ENCODE data around the gene RSPRY1.

The RSPRY1 gene

GRCh38 chr16:57165938-57166337 is 20.2 kb upstream of the RSPRY1 start:
- DNase-seq (ENCODE audit: insufficient read length, low spot score): no peak
- no peak for FAIRE-seq

DNA sequence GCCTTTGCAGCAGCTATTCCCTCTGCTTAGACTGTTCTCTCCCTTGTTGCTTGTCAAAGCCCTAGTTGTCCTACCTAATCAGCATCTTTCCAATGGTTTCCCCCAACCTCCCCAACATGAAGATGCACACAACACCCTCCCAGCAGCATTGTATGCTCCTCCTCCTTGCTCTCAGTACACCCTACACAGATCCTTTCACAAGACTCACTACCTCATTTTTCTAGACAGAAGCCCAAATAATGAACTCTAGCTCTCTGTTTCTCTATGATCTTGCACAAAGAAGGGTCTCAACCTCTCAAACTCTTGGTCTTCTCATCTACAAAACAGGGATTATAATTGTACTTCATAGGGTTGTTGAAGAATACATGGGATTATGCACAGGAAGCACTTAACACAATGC is 19.7 kb upstream of the RSPRY1 start:
- FAIRE-seq (no peak), DNase-seq (ENCODE audit: insufficient read length, low spot score) (no peak)
- TF ChIP-seq POU2F2 (IDR thresholded peaks at IDR 0.05; ENCODE audit: low read depth, low read length) (no peak), POLR2AphosphoS5 (IDR thresholded peaks at IDR 0.05; ENCODE audit: low read depth, low read length) (no peak), SPI1 (IDR thresholded peaks at IDR 0.05; ENCODE audit: low read depth, low read length) (no peak), TAF1 (IDR thresholded peaks at IDR 0.05; ENCODE audit: low read depth, low read length) (no peak), POLR2A (IDR thresholded peaks at IDR 0.05; ENCODE audit: low read depth, low read length) (no peak), PAX5 (IDR thresholded peaks at IDR 0.05; ENCODE audit: insufficient read depth, low read length, severe bottlenecking) (no peak)

More at GRCh38 chr16:57165938-57166337, 20.2 kb upstream of the RSPRY1 start:
- TF ChIP-seq POLR2AphosphoS5 (IDR thresholded peaks at IDR 0.05; ENCODE audit: low read depth, low read length) (no peak), POU2F2 (IDR thresholded peaks at IDR 0.05; ENCODE audit: low read depth, low read length) (no peak), POLR2A (IDR thresholded peaks at IDR 0.05; ENCODE audit: low read depth, low read length) (no peak), TAF1 (IDR thresholded peaks at IDR 0.05; ENCODE audit: low read depth, low read length) (no peak), SPI1 (IDR thresholded peaks at IDR 0.05; ENCODE audit: low read depth, low read length) (no peak), PAX5 (IDR thresholded peaks at IDR 0.05; ENCODE audit: insufficient read depth, low read length, severe bottlenecking) (no peak)

GRCh38 chr16:57166951-57167350 is 19.2 kb upstream of the RSPRY1 start:
- peak; percentile 74 for FAIRE-seq
- no peak for DNase-seq (ENCODE audit: insufficient read length, low spot score)
- TF ChIP-seq TAF1 (IDR thresholded peaks at IDR 0.05; ENCODE audit: low read depth, low read length): no peak
- peak; percentile 60 for TF ChIP-seq SPI1 (IDR thresholded peaks at IDR 0.05; ENCODE audit: low read depth, low read length)

DNA sequence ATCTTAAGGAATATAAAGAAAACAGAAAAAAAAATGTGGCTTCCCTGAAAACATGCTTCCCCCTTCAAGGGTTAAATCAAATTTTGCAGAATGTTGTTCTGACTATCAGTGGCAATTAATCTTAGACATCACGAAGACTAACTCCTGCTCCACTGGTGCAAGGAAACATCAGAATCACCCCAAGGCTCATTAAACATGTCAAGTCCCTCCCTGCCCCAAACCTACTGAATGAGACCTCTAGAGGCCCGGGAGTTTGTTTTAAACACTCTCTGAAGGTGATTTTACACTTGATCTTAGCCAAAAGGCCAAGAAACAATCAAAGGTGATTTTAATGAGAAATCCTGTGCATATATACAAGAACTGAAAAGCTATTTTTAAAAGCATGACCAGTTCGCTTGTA is 18.6 kb upstream of the RSPRY1 start:
- DNase-seq (ENCODE audit: insufficient read length, low spot score): no peak
- FAIRE-seq: no peak
- no peak for TF ChIP-seq POU2F2 (IDR thresholded peaks at IDR 0.05; ENCODE audit: low read depth, low read length)
- no peak for TF ChIP-seq POLR2AphosphoS5 (IDR thresholded peaks at IDR 0.05; ENCODE audit: low read depth, low read length)
- TF ChIP-seq POLR2A (IDR thresholded peaks at IDR 0.05; ENCODE audit: low read depth, low read length): no peak
- TF ChIP-seq PAX5 (IDR thresholded peaks at IDR 0.05; ENCODE audit: insufficient read depth, low read length, severe bottlenecking): no peak
- no peak for TF ChIP-seq SPI1 (IDR thresholded peaks at IDR 0.05; ENCODE audit: low read depth, low read length)
- TF ChIP-seq TAF1 (IDR thresholded peaks at IDR 0.05; ENCODE audit: low read depth, low read length): no peak

DNA sequence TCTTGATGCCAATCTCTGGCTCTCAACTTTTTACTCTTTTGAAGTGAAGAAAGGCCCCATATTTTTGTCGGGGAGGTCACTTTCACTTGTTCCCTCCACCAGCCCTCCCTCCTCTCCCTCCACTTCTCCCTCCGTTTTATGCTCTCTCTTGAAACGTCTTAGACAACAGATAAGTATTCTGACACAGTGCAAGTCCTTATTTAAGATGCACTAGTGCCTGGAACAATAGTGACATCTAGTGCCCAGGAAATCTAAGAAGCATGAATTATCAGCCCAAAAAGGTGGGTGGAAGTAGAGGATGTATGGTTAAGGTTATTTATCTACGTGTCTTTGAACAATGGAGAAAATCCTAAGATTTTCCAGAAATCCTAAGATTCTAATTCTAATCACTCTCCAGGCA is 18.2 kb upstream of the RSPRY1 start:
- FAIRE-seq (peak; percentile 79), DNase-seq (ENCODE audit: insufficient read length, low spot score) (no peak)
- no peak for TF ChIP-seq TAF1 (IDR thresholded peaks at IDR 0.05; ENCODE audit: low read depth, low read length)
- no peak for TF ChIP-seq PAX5 (IDR thresholded peaks at IDR 0.05; ENCODE audit: insufficient read depth, low read length, severe bottlenecking)
- no peak for TF ChIP-seq POLR2AphosphoS5 (IDR thresholded peaks at IDR 0.05; ENCODE audit: low read depth, low read length)
- TF ChIP-seq POLR2A (IDR thresholded peaks at IDR 0.05; ENCODE audit: low read depth, low read length): no peak
- no peak for TF ChIP-seq SPI1 (IDR thresholded peaks at IDR 0.05; ENCODE audit: low read depth, low read length)
- no peak for TF ChIP-seq POU2F2 (IDR thresholded peaks at IDR 0.05; ENCODE audit: low read depth, low read length)

GRCh38 chr16:57169327-57169726 is 16.8 kb upstream of the RSPRY1 start:
- TF ChIP-seq POLR2A (IDR thresholded peaks at IDR 0.05; ENCODE audit: low read depth, low read length) (no peak), POU2F2 (IDR thresholded peaks at IDR 0.05; ENCODE audit: low read depth, low read length) (no peak), POLR2AphosphoS5 (IDR thresholded peaks at IDR 0.05; ENCODE audit: low read depth, low read length) (no peak), TAF1 (IDR thresholded peaks at IDR 0.05; ENCODE audit: low read depth, low read length) (no peak), PAX5 (IDR thresholded peaks at IDR 0.05; ENCODE audit: insufficient read depth, low read length, severe bottlenecking) (no peak), SPI1 (IDR thresholded peaks at IDR 0.05; ENCODE audit: low read depth, low read length) (no peak)
- FAIRE-seq (no peak), DNase-seq (ENCODE audit: insufficient read length, low spot score) (no peak)

DNA sequence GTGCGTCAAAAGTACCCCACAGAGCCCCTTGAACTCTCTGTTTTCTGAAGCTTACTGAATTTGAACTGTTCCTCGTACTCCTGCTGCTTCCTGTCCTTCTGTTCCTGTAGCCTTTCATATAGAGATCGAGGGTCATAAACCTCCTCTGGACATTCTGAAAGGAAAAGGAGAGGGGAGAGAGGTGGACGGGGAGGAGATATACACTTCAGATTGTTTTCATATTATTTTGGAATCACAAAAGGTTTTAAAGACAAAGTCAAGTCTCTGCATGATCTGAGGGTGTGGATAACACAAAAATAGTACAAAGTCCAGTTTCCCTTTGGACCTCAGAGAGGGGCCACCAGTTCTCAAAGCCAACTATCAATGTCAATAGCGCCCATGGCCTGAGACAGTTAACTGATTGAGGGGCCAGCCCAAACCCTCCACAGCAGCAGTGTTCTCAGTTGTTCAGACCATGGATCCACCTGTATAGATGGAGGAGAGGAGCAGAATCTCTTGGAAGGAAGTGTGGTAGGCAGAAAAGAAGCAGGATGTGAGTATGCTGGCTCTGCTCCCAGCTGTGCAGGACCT is 13.3 kb upstream of the RSPRY1 start:
- no peak for TF ChIP-seq POLR2A (IDR thresholded peaks at IDR 0.05; ENCODE audit: low read depth, low read length)
- no peak for TF ChIP-seq POLR2AphosphoS5 (IDR thresholded peaks at IDR 0.05; ENCODE audit: low read depth, low read length)
- no peak for TF ChIP-seq PAX5 (IDR thresholded peaks at IDR 0.05; ENCODE audit: insufficient read depth, low read length, severe bottlenecking)
- TF ChIP-seq SPI1 (IDR thresholded peaks at IDR 0.05; ENCODE audit: low read depth, low read length): no peak
- TF ChIP-seq TAF1 (IDR thresholded peaks at IDR 0.05; ENCODE audit: low read depth, low read length): no peak
- no peak for TF ChIP-seq POU2F2 (IDR thresholded peaks at IDR 0.05; ENCODE audit: low read depth, low read length)
- no peak for FAIRE-seq

GRCh38 chr16:57175896-57176295 is 10.2 kb upstream of the RSPRY1 start:
- no peak for FAIRE-seq
- DNase-seq (ENCODE audit: insufficient read length, low spot score): no peak
- TF ChIP-seq PAX5 (IDR thresholded peaks at IDR 0.05; ENCODE audit: insufficient read depth, low read length, severe bottlenecking) (no peak), SPI1 (IDR thresholded peaks at IDR 0.05; ENCODE audit: low read depth, low read length) (no peak), TAF1 (IDR thresholded peaks at IDR 0.05; ENCODE audit: low read depth, low read length) (no peak), POU2F2 (IDR thresholded peaks at IDR 0.05; ENCODE audit: low read depth, low read length) (no peak), POLR2AphosphoS5 (IDR thresholded peaks at IDR 0.05; ENCODE audit: low read depth, low read length) (no peak), POLR2A (IDR thresholded peaks at IDR 0.05; ENCODE audit: low read depth, low read length) (no peak)

More for the DNA sequence above, 13.3 kb upstream of the RSPRY1 start:
- no peak for DNase-seq (ENCODE audit: insufficient read length, low spot score)

DNA sequence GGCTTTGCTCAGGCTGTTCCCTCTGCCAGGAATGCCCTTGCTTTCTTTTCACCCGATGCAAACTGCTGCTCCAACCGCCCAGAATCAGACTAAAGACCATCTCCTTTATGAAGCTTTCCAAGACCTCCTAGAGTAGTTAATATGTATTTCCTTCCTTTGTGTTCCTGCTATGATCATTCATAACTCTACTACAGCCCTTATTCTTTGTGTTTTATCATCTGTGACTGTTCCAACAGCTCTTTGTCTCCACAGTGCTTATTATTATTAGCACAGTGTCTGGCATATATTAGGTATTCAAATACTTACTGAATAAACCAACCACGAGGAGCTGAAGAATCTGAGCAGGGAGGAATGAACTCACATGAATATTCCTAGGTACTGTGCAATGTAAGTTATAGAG is 7.9 kb upstream of the RSPRY1 start:
- DNase-seq (ENCODE audit: insufficient read length, low spot score): no peak
- TF ChIP-seq SPI1 (IDR thresholded peaks at IDR 0.05; ENCODE audit: low read depth, low read length): no peak
- TF ChIP-seq POLR2A (IDR thresholded peaks at IDR 0.05; ENCODE audit: low read depth, low read length): no peak
- TF ChIP-seq POU2F2 (IDR thresholded peaks at IDR 0.05; ENCODE audit: low read depth, low read length): no peak
- no peak for TF ChIP-seq PAX5 (IDR thresholded peaks at IDR 0.05; ENCODE audit: insufficient read depth, low read length, severe bottlenecking)
- TF ChIP-seq POLR2AphosphoS5 (IDR thresholded peaks at IDR 0.05; ENCODE audit: low read depth, low read length): no peak
- no peak for TF ChIP-seq TAF1 (IDR thresholded peaks at IDR 0.05; ENCODE audit: low read depth, low read length)
- no peak for FAIRE-seq

GRCh38 chr16:57178793-57179212 is 7.3 kb upstream of the RSPRY1 start:
- TF ChIP-seq TAF1 (IDR thresholded peaks at IDR 0.05; ENCODE audit: low read depth, low read length) (no peak), SPI1 (IDR thresholded peaks at IDR 0.05; ENCODE audit: low read depth, low read length) (no peak), PAX5 (IDR thresholded peaks at IDR 0.05; ENCODE audit: insufficient read depth, low read length, severe bottlenecking) (no peak), POU2F2 (IDR thresholded peaks at IDR 0.05; ENCODE audit: low read depth, low read length) (no peak), POLR2AphosphoS5 (IDR thresholded peaks at IDR 0.05; ENCODE audit: low read depth, low read length) (no peak), POLR2A (IDR thresholded peaks at IDR 0.05; ENCODE audit: low read depth, low read length) (no peak)
- FAIRE-seq (no peak), DNase-seq (ENCODE audit: insufficient read length, low spot score) (no peak)

All from GM12891 (cell line).